ENCODE results near the gene C1QTNF5. TPM values are rescaled to one million over a fixed set of nuclear protein-coding genes. Genes with fewer than 3 reads are reported as not detected.

The C1QTNF5 gene
- polyA plus RNA-seq, 1 donor from 2014 or later: not detected

DNA sequence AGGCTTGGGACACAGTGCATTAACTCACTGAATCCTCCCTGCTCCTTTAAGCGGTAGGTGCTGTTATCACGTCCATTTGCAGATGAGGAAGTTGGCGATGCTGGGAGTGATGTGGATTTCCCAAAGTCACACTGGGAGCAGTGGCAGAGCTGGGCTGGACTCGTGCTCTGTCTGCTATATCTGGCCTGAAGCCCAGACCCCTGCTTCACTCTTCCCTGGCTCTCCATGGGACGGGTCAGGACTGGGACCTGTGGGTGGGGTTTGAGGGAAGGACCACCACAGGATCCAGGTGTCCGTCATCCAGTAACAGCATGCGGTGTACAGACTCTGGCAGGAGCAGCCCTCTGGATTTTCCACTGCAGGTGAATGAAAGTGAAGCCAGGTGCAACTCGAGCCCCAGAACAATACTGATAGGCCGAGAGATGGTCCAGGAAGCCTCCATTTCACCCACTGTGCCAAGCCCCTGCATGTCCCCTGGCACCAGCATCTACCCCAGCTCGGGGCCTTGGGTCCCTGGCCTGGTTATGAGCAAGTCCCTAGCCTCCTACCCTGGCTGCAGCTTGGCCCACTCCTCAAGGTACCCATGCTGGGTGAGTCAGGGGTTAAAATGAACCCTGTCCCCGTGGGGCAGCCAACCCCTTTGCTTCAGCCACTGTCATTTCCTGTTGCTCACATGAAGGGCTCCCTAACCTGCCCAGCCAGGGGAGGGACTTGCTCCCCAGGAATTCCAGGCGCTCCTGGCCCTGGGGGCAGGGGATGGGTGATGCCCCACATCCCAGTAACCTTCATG, 36.6 kb upstream of the C1QTNF5 start:
- no peak overlapping the region for H3K9ac ChIP-seq (ENCODE audit: low read length)

DNA sequence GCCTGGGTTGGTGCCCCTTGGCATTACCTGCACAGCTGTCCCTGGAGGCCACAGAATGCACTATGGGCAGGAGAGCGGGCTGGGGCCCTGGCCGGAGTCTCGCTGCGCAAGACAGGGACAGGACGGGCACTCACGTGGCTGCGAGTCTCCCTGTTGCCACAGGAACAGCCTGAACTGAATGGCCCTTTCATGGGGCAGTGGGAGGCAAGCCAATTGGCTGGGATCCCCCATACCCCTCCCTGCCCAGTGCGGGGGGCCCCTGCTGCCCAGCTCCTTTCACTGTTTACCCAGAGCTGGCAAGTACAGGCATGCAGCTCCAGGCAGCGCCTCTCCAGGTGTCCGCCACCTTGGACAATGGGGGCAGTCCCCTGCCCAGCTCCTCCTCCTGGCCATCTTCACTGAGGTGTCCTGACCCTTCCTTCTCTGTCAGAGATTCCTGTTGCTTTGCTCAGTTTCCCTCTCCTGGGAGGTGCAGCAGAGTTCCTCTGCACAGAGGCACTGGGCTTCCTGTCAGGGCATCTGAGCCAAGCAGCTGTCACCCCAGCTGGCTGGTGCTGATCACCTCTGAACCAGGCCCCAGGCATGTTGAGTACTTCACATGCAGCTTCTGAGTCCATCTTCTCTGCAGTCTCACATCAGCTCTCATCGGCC, 35.6 kb upstream of the C1QTNF5 start:
- Histone ChIP-seq H3K36me3 (ENCODE audit: insufficient read depth, low read length) (no peaks in the 10 kb centered on the region), H3K9me3 (ENCODE audit: low read length) (no peaks in the 10 kb centered on the region), H3K9ac (ENCODE audit: low read length) (no peak overlapping the region), H3K79me2 (replicated peaks; ENCODE audit: insufficient read depth, low read length) (no peaks in the 10 kb centered on the region), H2AFZ (ENCODE audit: low read depth, low read length) (no peak overlapping the region), H3K27me3 (ENCODE audit: insufficient read depth, low read depth, low read length) (peaks cover 10% of the 10 kb centered on the region), H3K9me2 (ENCODE audit: insufficient read depth, low read length) (no peaks in the 10 kb centered on the region), H3K4me3 (ENCODE audit: low read length) (no peak overlapping the region), H3K27ac (ENCODE audit: low read length) (no peak overlapping the region), H4K20me1 (ENCODE audit: insufficient read depth) (no peaks in the 10 kb centered on the region), H3F3A (ENCODE audit: insufficient read depth, low read length, poor library complexity, severe bottlenecking) (no peaks in the 10 kb centered on the region), H3K4me2 (ENCODE audit: low read length) (no peak overlapping the region)
- TF ChIP-seq SMC3 (conservative IDR thresholded peaks at IDR 0.05; ENCODE audit: poor library complexity) (no peak), TAF1 (IDR thresholded peaks at IDR 0.05; ENCODE audit: low read depth) (no peak), CTCF (IDR thresholded peaks at IDR 0.05; ENCODE audit: poor library complexity, severe bottlenecking) (no peak), EP300 (conservative IDR thresholded peaks at IDR 0.05; ENCODE audit: poor library complexity, severe bottlenecking) (no peak), EZH2 (IDR thresholded peaks at IDR 0.05; ENCODE audit: borderline replicate concordance, insufficient read depth, low read length, poor library complexity, severe bottlenecking) (no peak)
- TF ChIP-seq, protein P1, sequence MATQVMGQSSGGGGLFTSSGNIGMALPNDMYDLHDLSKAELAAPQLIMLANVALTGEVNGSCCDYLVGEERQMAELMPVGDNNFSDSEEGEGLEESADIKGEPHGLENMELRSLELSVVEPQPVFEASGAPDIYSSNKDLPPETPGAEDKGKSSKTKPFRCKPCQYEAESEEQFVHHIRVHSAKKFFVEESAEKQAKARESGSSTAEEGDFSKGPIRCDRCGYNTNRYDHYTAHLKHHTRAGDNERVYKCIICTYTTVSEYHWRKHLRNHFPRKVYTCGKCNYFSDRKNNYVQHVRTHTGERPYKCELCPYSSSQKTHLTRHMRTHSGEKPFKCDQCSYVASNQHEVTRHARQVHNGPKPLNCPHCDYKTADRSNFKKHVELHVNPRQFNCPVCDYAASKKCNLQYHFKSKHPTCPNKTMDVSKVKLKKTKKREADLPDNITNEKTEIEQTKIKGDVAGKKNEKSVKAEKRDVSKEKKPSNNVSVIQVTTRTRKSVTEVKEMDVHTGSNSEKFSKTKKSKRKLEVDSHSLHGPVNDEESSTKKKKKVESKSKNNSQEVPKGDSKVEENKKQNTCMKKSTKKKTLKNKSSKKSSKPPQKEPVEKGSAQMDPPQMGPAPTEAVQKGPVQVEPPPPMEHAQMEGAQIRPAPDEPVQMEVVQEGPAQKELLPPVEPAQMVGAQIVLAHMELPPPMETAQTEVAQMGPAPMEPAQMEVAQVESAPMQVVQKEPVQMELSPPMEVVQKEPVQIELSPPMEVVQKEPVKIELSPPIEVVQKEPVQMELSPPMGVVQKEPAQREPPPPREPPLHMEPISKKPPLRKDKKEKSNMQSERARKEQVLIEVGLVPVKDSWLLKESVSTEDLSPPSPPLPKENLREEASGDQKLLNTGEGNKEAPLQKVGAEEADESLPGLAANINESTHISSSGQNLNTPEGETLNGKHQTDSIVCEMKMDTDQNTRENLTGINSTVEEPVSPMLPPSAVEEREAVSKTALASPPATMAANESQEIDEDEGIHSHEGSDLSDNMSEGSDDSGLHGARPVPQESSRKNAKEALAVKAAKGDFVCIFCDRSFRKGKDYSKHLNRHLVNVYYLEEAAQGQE (IDR thresholded peaks at IDR 0.05; ENCODE audit: borderline replicate concordance): no peak

More for the DNA sequence above, 36.6 kb upstream of the C1QTNF5 start:
- no peaks in the 10 kb centered on the region for H3F3A ChIP-seq (ENCODE audit: insufficient read depth, low read length, poor library complexity, severe bottlenecking)
- H3K4me2 ChIP-seq (ENCODE audit: low read length): no peak overlapping the region
- TF ChIP-seq CTCF (IDR thresholded peaks at IDR 0.05; ENCODE audit: poor library complexity, severe bottlenecking) (no peak), SMC3 (conservative IDR thresholded peaks at IDR 0.05; ENCODE audit: poor library complexity) (no peak), EP300 (conservative IDR thresholded peaks at IDR 0.05; ENCODE audit: poor library complexity, severe bottlenecking) (no peak), TAF1 (IDR thresholded peaks at IDR 0.05; ENCODE audit: low read depth) (no peak), EZH2 (IDR thresholded peaks at IDR 0.05; ENCODE audit: borderline replicate concordance, insufficient read depth, low read length, poor library complexity, severe bottlenecking) (no peak), RAD21 (conservative IDR thresholded peaks at IDR 0.05) (no peak), MXI1 (conservative IDR thresholded peaks at IDR 0.05; ENCODE audit: poor library complexity, severe bottlenecking) (no peak), POLR2AphosphoS5 (IDR thresholded peaks at IDR 0.05) (no peak)
- TF ChIP-seq, protein P1 (IDR thresholded peaks at IDR 0.05; ENCODE audit: borderline replicate concordance): no peak
- no peaks in the 10 kb centered on the region for H3K36me3 ChIP-seq (ENCODE audit: insufficient read depth, low read length)
- no peaks in the 10 kb centered on the region for H3K9me3 ChIP-seq (ENCODE audit: low read length)
- H3K27ac ChIP-seq (ENCODE audit: low read length): no peak overlapping the region
- H2AFZ ChIP-seq (ENCODE audit: low read depth, low read length): no peak overlapping the region
- H3K4me3 ChIP-seq (ENCODE audit: low read length): no peak overlapping the region
- no peaks in the 10 kb centered on the region for H4K20me1 ChIP-seq (ENCODE audit: insufficient read depth)
- H3K27me3 ChIP-seq (ENCODE audit: insufficient read depth, low read depth, low read length): peaks cover 10% of the 10 kb centered on the region
- H3K79me2 ChIP-seq (replicated peaks; ENCODE audit: insufficient read depth, low read length): no peaks in the 10 kb centered on the region
- no peaks in the 10 kb centered on the region for H3K9me2 ChIP-seq (ENCODE audit: insufficient read depth, low read length)
